Measurements from ENCODE around the gene VPS25.
A peak's percentile ranks its signal among the peaks of the same experiment; 100 is the strongest.

The VPS25 gene

GRCh38 chr17:42792545-42792944 lies 19.3 kb downstream of the VPS25 start:
- no peak for DNase-seq

- no peak for DNase-seq
These were observed 21.8 kb downstream of the VPS25 start for GRCh38 chr17:42795061-42795460.

GRCh38 chr17:42795465-42795864 lies 22.2 kb downstream of the VPS25 start:
- DNase-seq: no peak

GRCh38 chr17:42796066-42796758 lies 23.0 kb downstream of the VPS25 start:
- DNase-seq: no peak

GRCh38 chr17:42797067-42798007 lies 24.1 kb downstream of the VPS25 start:
- no peak for DNase-seq

- no peak for DNase-seq
These were observed 24.7 kb downstream of the VPS25 start for GRCh38 chr17:42798011-42798382.

- peak; percentile 7 to 89 (median 71) for DNase-seq
These were observed 25.4 kb downstream of the VPS25 start, which contains the start of the genes CNTD1 and COA3 for GRCh38 chr17:42798383-42799380. Gene CNTD1, plus strand, starts transcription at chr17:42798861. Its CDS starts 207 bp downstream, at chr17:42799068. Gene COA3, minus strand, starts transcription at chr17:42798704. Its CDS starts 23 bp downstream, at chr17:42798681.

GRCh38 chr17:42803074-42803883 lies 30.0 kb downstream of the VPS25 start:
- no peak for DNase-seq

- DNase-seq: no peak
These were observed 31.7 kb downstream of the VPS25 start for GRCh38 chr17:42804918-42805367.

GRCh38 chr17:42806249-42806648 lies 33.0 kb downstream of the VPS25 start:
- DNase-seq: no peak

GRCh38 chr17:42809250-42809649 lies 36.0 kb downstream of the VPS25 start:
- peak in 45 of 58 donors; percentile 1 to 72 (median 27) for DNase-seq

GRCh38 chr17:42814633-42815399 lies 41.6 kb downstream of the VPS25 start:
- DNase-seq: no peak

- DNase-seq: no peak
These were observed 44.6 kb downstream of the VPS25 start for GRCh38 chr17:42817866-42818265.

- DNase-seq: no peak
These were observed 45.1 kb downstream of the VPS25 start for GRCh38 chr17:42818379-42818778.

- peak in 2 of 58 donors; percentile 4 to 39 for DNase-seq
These were observed 46.8 kb downstream of the VPS25 start for GRCh38 chr17:42819939-42820535.

- no peak for DNase-seq
These were observed 47.9 kb downstream of the VPS25 start for GRCh38 chr17:42821176-42821575.

GRCh38 chr17:42827472-42827871 lies 54.2 kb downstream of the VPS25 start:
- DNase-seq: no peak
